Heart left ventricle (tissue), 13 donors: ENCODE results near the gene NSMCE1.

Experiments used
- POLR2A ChIP-seq, 2 donors: fragments of 450-650 bp; IDR thresholded peaks; one replicate each; pipeline ENCODE4 v1.6.1; 2017; ENCODE audit warnings: antibody characterized with exemption in 2 of 2, mild to moderate bottlenecking in 2 of 2, moderate library complexity in 2 of 2
- TF ChIP-seq, protein P1 (sequence below), 12 donors: fragments of 200-600 bp; sonication (generic) in 4 of 12; IDR thresholded peaks; one replicate each; pipeline versions ENCODE4 v1.5.0 to v1.8.0; 2018 to 2022; ENCODE audit warnings: antibody characterized with exemption in 12 of 12, mild to moderate bottlenecking in 5 of 12
- donor health status: ischemic (EF 13 %, LVEDD 7.1; RV severe dilation, severe dysfunction).
- donor health status: DM: no; HTN: yes; CAD: no.
- donor health status: DM: no; HTN: no; CAD: no.
- donor health status: ischemic (EF 25% LVEDD 6.9; RV normal size, moderate dysfunction).
- donor health status: ischemic (EF 25% LVEDD 5.7; RV mildly dilated, moderate dysfunction).
- donor health status: ischemic (EF 35%, LVEDD 5.7; RV mildly dilated, moderate dysfunction).
- donor health status: nonischemic (EF 11% LVEDD 7.7; RV severe dilation, severe dysfunction).
- donor health status: DM: yes; HTN: yes; CAD: no.
- donor health status: PGD.
- donor health status: ischemic (EF 29% LVEDD 5.4; RV normal size, mild dysfunction).
- donor health status: nonischemic (EF 23%, LVEDD 6.1; RV moderate dilation, normal function).

DNA sequence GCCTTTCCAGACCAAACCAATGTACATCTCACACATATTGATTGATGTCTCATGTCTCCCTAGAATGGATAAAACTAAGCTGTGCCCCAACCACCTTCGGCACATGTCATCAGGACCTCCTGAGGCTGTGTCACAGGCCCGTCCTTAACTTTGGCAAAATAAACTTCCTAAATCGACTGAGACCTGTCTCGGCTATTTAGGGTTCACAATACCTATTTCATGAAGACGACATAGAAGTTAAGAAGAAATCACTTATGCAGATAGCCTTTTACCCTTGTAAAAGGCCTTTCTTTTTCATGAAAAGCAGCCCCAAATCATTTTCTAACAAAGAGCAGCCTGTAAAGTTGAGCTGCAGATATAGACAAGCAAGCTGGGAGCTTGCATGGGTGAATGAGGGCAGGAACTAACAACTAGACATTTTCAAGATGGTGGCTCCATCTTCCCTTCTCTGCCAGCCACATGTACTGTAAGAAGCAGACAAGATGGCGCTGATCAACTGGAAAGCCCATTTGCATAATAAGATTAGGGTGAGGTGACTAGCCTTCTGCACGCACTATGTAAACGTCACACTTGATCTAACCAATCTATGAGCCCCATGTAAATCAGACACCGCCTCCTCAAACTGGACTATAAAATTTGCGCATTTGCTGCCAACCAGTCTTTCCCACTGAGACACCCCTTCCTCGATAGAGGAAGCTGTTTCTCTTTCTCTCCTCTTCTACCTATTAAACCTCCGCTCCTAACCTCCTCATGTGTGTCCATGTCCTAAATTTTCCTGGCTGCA lies 69.9 kb downstream of the NSMCE1 start:
- TF ChIP-seq POLR2A (IDR thresholded peaks at IDR 0.05) = no peak
- TF ChIP-seq, protein P1, sequence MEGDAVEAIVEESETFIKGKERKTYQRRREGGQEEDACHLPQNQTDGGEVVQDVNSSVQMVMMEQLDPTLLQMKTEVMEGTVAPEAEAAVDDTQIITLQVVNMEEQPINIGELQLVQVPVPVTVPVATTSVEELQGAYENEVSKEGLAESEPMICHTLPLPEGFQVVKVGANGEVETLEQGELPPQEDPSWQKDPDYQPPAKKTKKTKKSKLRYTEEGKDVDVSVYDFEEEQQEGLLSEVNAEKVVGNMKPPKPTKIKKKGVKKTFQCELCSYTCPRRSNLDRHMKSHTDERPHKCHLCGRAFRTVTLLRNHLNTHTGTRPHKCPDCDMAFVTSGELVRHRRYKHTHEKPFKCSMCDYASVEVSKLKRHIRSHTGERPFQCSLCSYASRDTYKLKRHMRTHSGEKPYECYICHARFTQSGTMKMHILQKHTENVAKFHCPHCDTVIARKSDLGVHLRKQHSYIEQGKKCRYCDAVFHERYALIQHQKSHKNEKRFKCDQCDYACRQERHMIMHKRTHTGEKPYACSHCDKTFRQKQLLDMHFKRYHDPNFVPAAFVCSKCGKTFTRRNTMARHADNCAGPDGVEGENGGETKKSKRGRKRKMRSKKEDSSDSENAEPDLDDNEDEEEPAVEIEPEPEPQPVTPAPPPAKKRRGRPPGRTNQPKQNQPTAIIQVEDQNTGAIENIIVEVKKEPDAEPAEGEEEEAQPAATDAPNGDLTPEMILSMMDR (IDR thresholded peaks at IDR 0.05) = no peak
